ENCODE results near the gene PRDM5.

Gene PRDM5

DNA sequence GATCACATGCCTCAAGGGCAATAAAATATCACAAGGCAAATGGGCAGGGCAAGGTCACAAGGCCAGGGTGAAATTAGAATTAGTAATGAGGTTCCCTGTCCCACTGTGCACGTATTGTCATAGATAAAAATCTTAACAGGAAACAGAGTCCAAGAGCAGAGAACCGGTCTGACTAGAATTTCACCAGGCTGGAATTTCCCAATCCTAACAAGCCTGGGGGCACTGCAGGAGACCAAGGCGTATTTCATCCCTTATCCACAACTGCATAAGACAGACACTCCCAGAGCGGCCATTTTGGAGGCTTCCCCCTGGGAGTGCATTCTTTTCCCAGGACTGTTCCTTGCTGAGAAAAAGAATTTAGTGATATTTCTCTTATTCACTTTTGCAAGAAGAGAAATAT lies 25.9 kb upstream of the PRDM5 start:
- no peak for DNase-seq (ENCODE audit: extremely low spot score)
- TF ChIP-seq FOXA1 (IDR thresholded peaks at IDR 0.05) (no peak), TARDBP (IDR thresholded peaks at IDR 0.05) (no peak), L3MBTL2 (conservative IDR thresholded peaks at IDR 0.05) (no peak), ZNF384 (IDR thresholded peaks at IDR 0.05) (no peak), NFRKB (IDR thresholded peaks at IDR 0.05) (no peak), FOXK2 (IDR thresholded peaks at IDR 0.05) (no peak), SUZ12 (IDR thresholded peaks at IDR 0.05) (no peak), BHLHE40 (IDR thresholded peaks at IDR 0.05; ENCODE audit: borderline replicate concordance) (no peak), SP1 (IDR thresholded peaks at IDR 0.05) (no peak), ELF4 (IDR thresholded peaks at IDR 0.05) (no peak), CTBP1 (IDR thresholded peaks at IDR 0.05; ENCODE audit: borderline replicate concordance) (no peak), LEF1 (IDR thresholded peaks at IDR 0.05; ENCODE audit: borderline replicate concordance) (no peak)
- ChIA-PET POLR2A (no interaction called here), CTCF (no interaction called here)

DNA sequence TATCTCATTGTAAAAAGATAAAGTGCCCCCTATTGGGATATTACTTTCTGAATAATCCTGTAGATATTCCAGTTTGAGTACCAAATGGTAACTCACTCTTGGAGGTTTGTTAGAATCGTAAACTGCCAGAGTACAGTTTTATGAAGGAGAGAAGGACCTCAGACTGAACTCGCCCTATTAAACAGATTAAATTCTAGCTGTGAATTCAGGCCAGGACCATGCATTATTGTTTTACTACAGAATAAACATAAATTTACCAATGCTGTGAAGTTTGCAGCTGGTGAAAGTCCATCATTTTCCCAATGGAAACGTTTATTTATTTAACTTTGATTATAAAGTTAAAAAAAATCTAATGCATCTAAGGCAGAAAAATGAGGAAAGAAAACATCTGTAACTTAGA lies 20.2 kb upstream of the PRDM5 start:
- no peak for DNase-seq (ENCODE audit: extremely low spot score)
- ChIA-PET POLR2A (no interaction called here), CTCF (no interaction called here)
- TF ChIP-seq NFRKB (IDR thresholded peaks at IDR 0.05) (no peak), FOXA1 (IDR thresholded peaks at IDR 0.05) (no peak), TARDBP (IDR thresholded peaks at IDR 0.05) (no peak), ZNF384 (IDR thresholded peaks at IDR 0.05) (0 out of 2 replicates have a peak, but pooled peaks have one; percentile 4), BHLHE40 (IDR thresholded peaks at IDR 0.05; ENCODE audit: borderline replicate concordance) (no peak)
- TF ChIP-seq, protein P1, sequence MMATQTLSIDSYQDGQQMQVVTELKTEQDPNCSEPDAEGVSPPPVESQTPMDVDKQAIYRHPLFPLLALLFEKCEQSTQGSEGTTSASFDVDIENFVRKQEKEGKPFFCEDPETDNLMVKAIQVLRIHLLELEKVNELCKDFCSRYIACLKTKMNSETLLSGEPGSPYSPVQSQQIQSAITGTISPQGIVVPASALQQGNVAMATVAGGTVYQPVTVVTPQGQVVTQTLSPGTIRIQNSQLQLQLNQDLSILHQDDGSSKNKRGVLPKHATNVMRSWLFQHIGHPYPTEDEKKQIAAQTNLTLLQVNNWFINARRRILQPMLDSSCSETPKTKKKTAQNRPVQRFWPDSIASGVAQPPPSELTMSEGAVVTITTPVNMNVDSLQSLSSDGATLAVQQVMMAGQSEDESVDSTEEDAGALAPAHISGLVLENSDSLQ (IDR thresholded peaks at IDR 0.05), result peak; percentile 21; the same call in 1 of the 2 replicates

DNA sequence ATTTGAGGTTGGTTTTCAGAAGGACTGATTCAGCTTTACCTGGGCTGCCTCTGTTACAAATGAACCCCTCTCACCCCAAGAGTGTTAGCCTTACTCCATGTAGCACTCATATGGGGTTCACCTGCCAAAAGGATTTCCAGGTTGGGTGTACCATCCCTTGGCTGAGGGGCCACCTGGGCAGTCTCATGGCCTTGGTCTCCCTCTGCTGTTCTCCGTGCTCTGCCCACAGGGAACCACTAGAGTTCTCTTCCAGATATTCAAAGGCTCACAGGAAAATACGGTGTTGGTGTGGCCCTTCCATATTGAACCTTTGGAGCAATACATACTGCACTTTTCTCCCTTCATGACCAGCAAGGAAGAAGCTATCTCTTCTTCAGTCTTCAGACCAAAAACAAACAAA lies 18.0 kb upstream of the PRDM5 start:
- ChIA-PET CTCF (interaction anchor here (0.7 kb wide), 1 partner anchor 11 kb away, joined by 3 read pairs; no protein-coding TSS in a partner anchor), POLR2A (no interaction called here)
- TF ChIP-seq TARDBP (IDR thresholded peaks at IDR 0.05), result no peak
- TF ChIP-seq BHLHE40 (IDR thresholded peaks at IDR 0.05; ENCODE audit: borderline replicate concordance), result no peak
- no peak for TF ChIP-seq ELF4 (IDR thresholded peaks at IDR 0.05)
- TF ChIP-seq, protein P1 (IDR thresholded peaks at IDR 0.05), result no peak
- no peak for TF ChIP-seq SP1 (IDR thresholded peaks at IDR 0.05)
- no peak for TF ChIP-seq FOXM1 (IDR thresholded peaks at IDR 0.05; ENCODE audit: borderline replicate concordance)
- no peak for TF ChIP-seq FOXK2 (IDR thresholded peaks at IDR 0.05)
- TF ChIP-seq L3MBTL2 (conservative IDR thresholded peaks at IDR 0.05), result no peak
- TF ChIP-seq NFRKB (IDR thresholded peaks at IDR 0.05), result no peak
- no peak for TF ChIP-seq ZNF384 (IDR thresholded peaks at IDR 0.05)
- no peak for TF ChIP-seq SUZ12 (IDR thresholded peaks at IDR 0.05)
- no peak for TF ChIP-seq ARNT (IDR thresholded peaks at IDR 0.05)
- TF ChIP-seq LEF1 (IDR thresholded peaks at IDR 0.05; ENCODE audit: borderline replicate concordance), result no peak
- no peak for DNase-seq (ENCODE audit: extremely low spot score)

DNA sequence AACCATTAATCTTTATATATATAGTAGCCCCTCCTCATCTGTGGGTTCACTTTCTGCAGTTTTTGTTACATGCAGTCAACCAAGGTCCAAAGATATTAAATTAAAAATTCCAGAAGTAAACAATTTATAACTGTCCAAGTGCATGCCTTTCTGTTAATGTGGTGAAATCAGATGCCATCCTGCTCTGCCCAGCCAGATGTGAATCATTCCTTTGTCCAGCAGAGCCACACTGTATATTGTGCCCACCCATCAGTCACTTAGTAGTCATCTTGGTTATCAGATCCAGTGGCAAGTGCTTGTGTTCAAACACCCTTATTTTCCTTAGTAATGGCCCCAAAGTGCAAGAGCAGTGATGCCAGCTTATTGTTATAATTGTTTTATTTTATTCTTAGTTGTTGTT lies 17.2 kb upstream of the PRDM5 start:
- ChIA-PET CTCF (interaction anchor here (0.6 kb wide), 1 partner anchor 19 kb away, joined by 4 read pairs; no protein-coding TSS in a partner anchor), POLR2A (no interaction called here)
- TF ChIP-seq FOXA1 (IDR thresholded peaks at IDR 0.05) (no peak), ARNT (IDR thresholded peaks at IDR 0.05) (no peak), CTBP1 (IDR thresholded peaks at IDR 0.05; ENCODE audit: borderline replicate concordance) (no peak), FOXM1 (IDR thresholded peaks at IDR 0.05; ENCODE audit: borderline replicate concordance) (no peak), BHLHE40 (IDR thresholded peaks at IDR 0.05; ENCODE audit: borderline replicate concordance) (no peak), FOXK2 (IDR thresholded peaks at IDR 0.05) (no peak), ELF4 (IDR thresholded peaks at IDR 0.05) (no peak), NFRKB (IDR thresholded peaks at IDR 0.05) (no peak), TARDBP (IDR thresholded peaks at IDR 0.05) (no peak), HDGF (IDR thresholded peaks at IDR 0.05; ENCODE audit: borderline replicate concordance) (no peak), ZNF384 (IDR thresholded peaks at IDR 0.05) (no peak)
- TF ChIP-seq, protein P1 (IDR thresholded peaks at IDR 0.05), result no peak
- no peak for DNase-seq (ENCODE audit: extremely low spot score)

DNA sequence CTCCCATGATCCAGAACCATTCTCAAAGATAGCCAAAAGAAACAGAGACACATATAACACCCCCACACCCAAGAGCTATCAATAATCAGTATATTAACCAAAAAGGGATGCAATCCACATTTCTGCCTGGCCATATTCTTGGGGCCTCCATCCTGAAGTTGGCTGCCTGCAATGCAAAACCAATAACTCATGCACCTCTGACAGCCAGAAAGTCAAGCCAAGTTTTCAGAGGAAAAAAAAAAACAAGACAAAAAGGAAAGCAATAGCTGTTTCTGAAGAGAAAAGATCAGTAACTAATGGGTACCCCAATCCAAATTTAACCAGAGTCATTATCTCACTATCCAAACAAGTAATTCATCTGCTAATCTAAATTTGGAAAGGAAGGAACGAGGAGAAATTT lies 7.3 kb upstream of the PRDM5 start:
- ChIA-PET POLR2A (no interaction called here), CTCF (interaction anchor here (0.8 kb wide), 1 partner anchor 10 kb away, joined by 3 read pairs; no protein-coding TSS in a partner anchor)
- TF ChIP-seq, protein P1 (IDR thresholded peaks at IDR 0.05), result peak; percentile 50; the same call in 1 of the 2 replicates
- TF ChIP-seq SP1 (IDR thresholded peaks at IDR 0.05), result no peak
- no peak for TF ChIP-seq SUZ12 (IDR thresholded peaks at IDR 0.05)
- TF ChIP-seq BHLHE40 (IDR thresholded peaks at IDR 0.05; ENCODE audit: borderline replicate concordance), result no peak
- DNase-seq (ENCODE audit: extremely low spot score), result no peak

DNA sequence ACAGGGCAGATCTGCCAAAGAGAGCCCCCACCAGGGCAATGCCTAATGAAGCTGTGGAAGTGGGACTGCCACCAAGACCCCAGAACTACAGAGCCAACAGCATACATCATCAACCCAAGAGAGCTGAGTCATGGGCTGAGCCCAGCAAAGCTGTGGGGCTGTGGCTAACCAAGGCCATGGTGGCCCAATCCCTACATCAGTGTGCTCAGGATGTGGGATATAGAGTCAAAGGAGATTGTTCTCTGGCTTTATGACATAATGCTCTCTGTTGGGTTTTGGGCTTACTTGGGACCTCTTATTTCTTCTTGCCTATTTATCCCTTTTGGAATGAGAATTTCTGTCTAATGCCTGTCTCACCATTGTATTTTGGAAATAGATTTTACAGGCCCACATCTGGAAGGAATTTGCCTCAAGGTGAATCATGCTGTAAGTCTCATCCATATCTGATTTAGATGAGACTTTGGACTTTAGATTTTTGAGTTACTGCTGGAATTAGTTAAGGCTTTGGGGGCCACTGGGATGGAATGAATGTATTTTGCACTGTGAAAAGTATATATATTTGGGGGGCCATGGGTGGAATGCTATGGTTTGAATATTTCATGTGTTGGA lies 5.4 kb upstream of the PRDM5 start:
- TF ChIP-seq HDGF (IDR thresholded peaks at IDR 0.05; ENCODE audit: borderline replicate concordance) (no peak), LEF1 (IDR thresholded peaks at IDR 0.05; ENCODE audit: borderline replicate concordance) (no peak), ZNF384 (IDR thresholded peaks at IDR 0.05) (no peak), SP1 (IDR thresholded peaks at IDR 0.05) (no peak), NFRKB (IDR thresholded peaks at IDR 0.05) (no peak), TARDBP (IDR thresholded peaks at IDR 0.05) (no peak), CTBP1 (IDR thresholded peaks at IDR 0.05; ENCODE audit: borderline replicate concordance) (no peak), FOXA1 (IDR thresholded peaks at IDR 0.05) (no peak), BHLHE40 (IDR thresholded peaks at IDR 0.05; ENCODE audit: borderline replicate concordance) (no peak), ARNT (IDR thresholded peaks at IDR 0.05) (no peak), L3MBTL2 (conservative IDR thresholded peaks at IDR 0.05) (no peak)
- no peak for DNase-seq (ENCODE audit: extremely low spot score)
- POLR2A ChIA-PET, result no interaction called here
- CTCF ChIA-PET, result no interaction called here
